Esophagus muscularis mucosa (tissue), 4 donors: ENCODE data around the gene REEP6. TPM values are rescaled to one million over a fixed set of nuclear protein-coding genes. Genes with fewer than 3 reads are reported as not detected.

Experiments used
- DNase-seq: peaks from one replicate; pipeline ENCODE4 v3.0.0-alpha.2; 2017; ENCODE audit errors: extremely low spot score
- H3K27ac ChIP-seq, 4 donors: fragments of 200-600 bp; sonication (generic); replicated peaks in 1 of 4; 1 replicate in 3 of 4; 2 replicates in 1 of 4; pipeline ENCODE4 v1.5.1; 2016 to 2019; ENCODE audit warnings: mild to moderate bottlenecking in 1 of 4
- H3K27me3 ChIP-seq, 4 donors: fragments of 200-600 bp; sonication (generic); one replicate each; pipeline versions ENCODE4 v1.5.1 to v1.6.0; 2016 to 2019
- H3K36me3 ChIP-seq, 4 donors: fragments of 200-600 bp; sonication (generic); one replicate each; pipeline ENCODE4 v1.5.1; 2016 to 2019
- H3K4me1 ChIP-seq, 4 donors: fragments of 200-600 bp; sonication (generic); one replicate each; pipeline ENCODE4 v1.5.1; 2016 to 2019
- H3K4me3 ChIP-seq, 4 donors: fragments of 200-600 bp; sonication (generic); 1 replicate in 2 of 4; 2 replicates in 2 of 4; pipeline ENCODE4 v1.5.1; 2016 to 2019; ENCODE audit warnings: mild to moderate bottlenecking in 4 of 4, moderate library complexity in 1 of 4
- H3K9me3 ChIP-seq, 4 donors: fragments of 200-600 bp; sonication (generic); 1 replicate in 3 of 4; 2 replicates in 1 of 4; pipeline ENCODE4 v1.5.1; 2016 to 2019
- EP300 ChIP-seq: sonication (generic); formaldehyde crosslinking; IDR thresholded peaks from one replicate; pipeline ENCODE4 v1.6.1; 2017; ENCODE audit warnings: antibody characterized with exemption
- POLR2A ChIP-seq: fragments of 450-650 bp; IDR thresholded peaks from one replicate; pipeline ENCODE4 v1.6.1; 2017; ENCODE audit warnings: antibody characterized with exemption, moderate library complexity, mild to moderate bottlenecking, low read depth
- POLR2AphosphoS5 ChIP-seq, 2 donors: sonication (generic); formaldehyde crosslinking; IDR thresholded peaks; one replicate each; pipeline ENCODE4 v1.6.1; 2017; ENCODE audit warnings: antibody characterized with exemption in 2 of 2
- WGBS: methylation state at CpG from one replicate; pipeline ENCODE4 v1.1.5; 2018; 5-methylcytosine and 5-hydroxymethylcytosine counted together
- intact Hi-C: fragments of 100-400 bp; cut with DNase I; formaldehyde crosslinking; loops from one replicate; pipeline ENCODE4 v1.15.1; 2023
- total RNA-seq, 4 donors: library from RNA; depleted of rRNA; stranded (reverse); fragments of >200 nt; gene quantifications; one replicate each; pipeline versions ENCODE4 v1.1.0 to v1.2.1, GENCODE V29; 2016
- TF ChIP-seq, protein P1 (sequence below), 3 experiments: fragments of 200-600 bp in 2 of 3; fragments of 450-650 bp in 1 of 3; sonication (generic) in 2 of 3; IDR thresholded peaks; one replicate each; pipeline ENCODE4 v1.5.1; 2017 to 2019; ENCODE audit warnings: antibody characterized with exemption in 3 of 3, mild to moderate bottlenecking in 2 of 3, moderate library complexity in 1 of 3

REEP6 gene
- total RNA-seq, 4 donors from 2014 or later = 0.23 to 2.3 (median 0.99) TPM; not detected in 1

DNA sequence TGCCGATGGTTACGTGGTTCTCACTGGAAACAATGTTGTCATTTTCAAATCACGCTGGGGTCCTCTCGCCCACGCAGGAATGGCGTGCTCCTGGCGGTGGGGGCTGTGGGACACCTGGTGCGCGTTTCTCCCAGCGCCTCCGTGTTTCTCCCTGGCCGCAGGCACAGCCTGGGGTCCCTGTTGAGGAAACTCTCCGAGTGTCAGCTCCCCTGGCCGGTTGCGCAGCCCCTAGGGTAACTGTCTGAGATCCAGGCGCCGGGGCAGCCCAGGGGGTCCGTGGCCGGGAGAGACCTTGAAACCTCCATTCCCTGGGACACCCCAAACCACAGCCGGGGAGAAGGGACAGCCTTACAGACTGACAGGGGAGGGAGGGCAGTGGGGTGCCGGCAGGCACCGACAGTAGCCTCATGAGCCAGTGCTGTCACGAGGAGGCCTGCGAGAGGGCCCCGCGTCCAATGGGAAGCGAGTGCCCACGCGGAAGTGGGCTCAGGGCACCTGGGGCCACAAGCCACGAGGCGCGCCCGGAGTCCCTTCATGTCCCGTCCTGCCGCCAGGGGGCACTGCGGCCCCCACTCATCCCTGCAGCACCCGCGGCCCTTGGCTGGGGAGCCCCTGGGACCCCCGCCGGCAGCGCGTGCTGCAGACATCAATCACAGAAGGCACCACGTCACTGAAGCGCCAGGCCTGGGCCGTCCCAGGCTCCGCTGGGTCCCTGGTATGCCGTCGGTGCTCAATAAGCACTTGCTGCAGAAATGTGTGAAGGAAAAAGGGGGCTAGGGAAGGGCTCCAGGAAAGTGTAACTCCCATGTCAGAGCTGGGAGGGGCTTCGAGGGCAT lies 12.3 kb downstream of the REEP6 start:
- 7% methylated on average over 32 of the region's 49 CpGs for WGBS
- DNase-seq = no peak
- TF ChIP-seq, protein P1, sequence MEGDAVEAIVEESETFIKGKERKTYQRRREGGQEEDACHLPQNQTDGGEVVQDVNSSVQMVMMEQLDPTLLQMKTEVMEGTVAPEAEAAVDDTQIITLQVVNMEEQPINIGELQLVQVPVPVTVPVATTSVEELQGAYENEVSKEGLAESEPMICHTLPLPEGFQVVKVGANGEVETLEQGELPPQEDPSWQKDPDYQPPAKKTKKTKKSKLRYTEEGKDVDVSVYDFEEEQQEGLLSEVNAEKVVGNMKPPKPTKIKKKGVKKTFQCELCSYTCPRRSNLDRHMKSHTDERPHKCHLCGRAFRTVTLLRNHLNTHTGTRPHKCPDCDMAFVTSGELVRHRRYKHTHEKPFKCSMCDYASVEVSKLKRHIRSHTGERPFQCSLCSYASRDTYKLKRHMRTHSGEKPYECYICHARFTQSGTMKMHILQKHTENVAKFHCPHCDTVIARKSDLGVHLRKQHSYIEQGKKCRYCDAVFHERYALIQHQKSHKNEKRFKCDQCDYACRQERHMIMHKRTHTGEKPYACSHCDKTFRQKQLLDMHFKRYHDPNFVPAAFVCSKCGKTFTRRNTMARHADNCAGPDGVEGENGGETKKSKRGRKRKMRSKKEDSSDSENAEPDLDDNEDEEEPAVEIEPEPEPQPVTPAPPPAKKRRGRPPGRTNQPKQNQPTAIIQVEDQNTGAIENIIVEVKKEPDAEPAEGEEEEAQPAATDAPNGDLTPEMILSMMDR (IDR thresholded peaks at IDR 0.05) = peak; percentile 57 to 77 (median 61)
- TF ChIP-seq EP300 = no peak
- Histone ChIP-seq H3K36me3 (peaks cover 0 to 7% (median 3%) of the 10 kb centered on the region in 4 donors), H3K27ac (no peak overlapping the region), H3K27me3 (peaks cover 4 to 65% (median 23%) of the 10 kb centered on the region in 4 donors), H3K9me3 (peaks cover 0 to 2% (median 0%) of the 10 kb centered on the region in 4 donors), H3K4me3 (peak overlapping the region in 2 of 4 donors; percentile 20 to 30), H3K4me1 (peaks cover 14 to 30% (median 24%) of the 10 kb centered on the region in 4 donors)
- intact Hi-C loops = no loop called here

DNA sequence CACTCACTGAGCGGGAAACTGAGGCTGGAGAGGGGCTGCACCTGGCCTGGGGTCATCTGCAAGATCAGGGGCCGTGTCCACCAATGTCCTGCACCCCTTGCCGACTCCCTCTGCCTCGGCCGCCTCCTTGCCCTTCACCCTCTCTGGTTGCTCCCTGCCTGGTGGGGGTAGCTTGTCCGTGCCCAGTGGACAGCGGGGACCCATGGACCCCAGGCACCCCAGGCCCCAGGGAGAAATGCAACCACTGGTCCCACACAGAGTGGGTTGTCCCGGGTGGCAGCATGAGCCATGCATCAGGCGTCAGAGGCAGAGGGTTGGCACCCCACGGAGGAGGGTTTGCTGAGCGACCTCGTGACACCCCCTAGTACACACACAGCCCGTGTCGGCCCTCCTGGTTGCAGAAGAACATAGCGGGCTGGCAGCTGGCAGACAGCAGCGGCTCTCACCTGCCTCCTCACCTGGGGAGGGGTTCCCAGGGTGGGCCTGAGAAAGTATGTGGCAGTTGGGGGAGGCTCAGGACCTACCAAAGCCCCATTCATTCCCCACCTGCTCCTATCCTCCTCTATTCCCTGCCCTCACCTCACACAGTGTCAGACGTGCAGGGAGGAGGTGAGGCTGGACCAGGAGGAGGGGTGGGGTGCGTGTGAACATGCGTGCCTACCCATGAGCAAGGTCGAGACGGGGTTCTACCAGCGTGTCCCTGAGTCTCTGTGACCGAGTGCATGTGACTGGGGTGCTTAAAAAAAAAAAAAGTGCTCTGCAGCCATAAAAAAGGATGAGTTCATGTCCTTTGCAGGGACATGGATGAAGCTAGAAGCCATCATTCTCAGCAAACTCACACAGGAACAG lies 13.2 kb downstream of the REEP6 start:
- TF ChIP-seq POLR2AphosphoS5 (IDR thresholded peaks at IDR 0.05) (no peak), POLR2A (no peak), EP300 (no peak)
- TF ChIP-seq, protein P1 (IDR thresholded peaks at IDR 0.05) = no peak
- peaks cover 4 to 67% (median 23%) of the 10 kb centered on the region in 4 donors for H3K27me3 ChIP-seq
- H3K27ac ChIP-seq = no peak overlapping the region
- intact Hi-C loops = no loop called here
- WGBS = 62% methylated on average over 15 of the region's 23 CpGs
- peaks cover 14 to 32% (median 25%) of the 10 kb centered on the region in 4 donors for H3K4me1 ChIP-seq
- DNase-seq = no peak
- peaks cover 0 to 4% (median 0%) of the 10 kb centered on the region in 4 donors for H3K9me3 ChIP-seq
- no peak overlapping the region for H3K4me3 ChIP-seq
- peaks cover 0 to 7% (median 3%) of the 10 kb centered on the region in 4 donors for H3K36me3 ChIP-seq

DNA sequence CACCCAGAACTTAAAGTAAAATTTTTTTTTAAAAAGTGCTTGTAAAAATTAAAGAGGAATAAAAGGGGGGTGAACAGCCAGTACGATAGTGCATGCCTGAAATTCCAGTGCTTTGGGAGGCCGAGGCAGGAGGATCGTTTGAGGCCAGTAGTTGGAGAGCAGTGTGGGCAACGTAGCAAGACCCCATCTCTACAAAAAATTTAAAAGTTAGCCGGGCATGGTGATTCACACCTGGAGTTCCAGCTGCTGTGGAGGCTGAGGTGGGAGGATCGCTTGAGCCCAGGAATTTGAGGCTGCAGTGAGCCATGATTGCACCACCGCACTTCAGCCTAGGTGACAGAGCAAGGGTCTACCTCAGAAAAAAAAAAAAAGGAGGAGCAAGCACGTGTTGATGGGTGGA lies 14.0 kb downstream of the REEP6 start:
- Histone ChIP-seq H3K27ac (no peak overlapping the region), H3K4me1 (peaks cover 14 to 36% (median 26%) of the 10 kb centered on the region in 4 donors), H3K4me3 (no peak overlapping the region), H3K9me3 (peaks cover 0 to 4% (median 0%) of the 10 kb centered on the region in 4 donors), H3K36me3 (peaks cover 0 to 7% (median 3%) of the 10 kb centered on the region in 4 donors), H3K27me3 (peaks cover 4 to 67% (median 23%) of the 10 kb centered on the region in 4 donors)
- intact Hi-C loops = no loop called here
- TF ChIP-seq, protein P1 (IDR thresholded peaks at IDR 0.05) = no peak
- TF ChIP-seq EP300 (no peak), POLR2A (no peak), POLR2AphosphoS5 (IDR thresholded peaks at IDR 0.05) (no peak)
- DNase-seq = no peak
- WGBS = 72% methylated on average over 8 of the region's 8 CpGs

GRCh38 chr19:1505991-1506881 lies 15.3 kb downstream of the REEP6 start:
- 91% methylated on average over 13 of the region's 45 CpGs for WGBS
- no peak for DNase-seq
- Histone ChIP-seq H3K4me1 (peaks cover 14 to 44% (median 32%) of the 10 kb centered on the region in 4 donors), H3K36me3 (peaks cover 0 to 7% (median 3%) of the 10 kb centered on the region in 4 donors), H3K27me3 (peaks cover 4 to 76% (median 23%) of the 10 kb centered on the region in 4 donors), H3K4me3 (no peak overlapping the region), H3K27ac (peak overlapping the region in 1 of 4 donors; percentile 78), H3K9me3 (peaks cover 0 to 4% (median 0%) of the 10 kb centered on the region in 4 donors)
- TF ChIP-seq, protein P1 (IDR thresholded peaks at IDR 0.05) = no peak
- TF ChIP-seq EP300 (no peak), POLR2A (no peak), POLR2AphosphoS5 (IDR thresholded peaks at IDR 0.05) (no peak)
- intact Hi-C loops = no loop called here
